Left kidney (tissue), 2 donors: ENCODE data around the gene GOLGA3. TPM values are rescaled to one million over a fixed set of nuclear protein-coding genes. Genes with fewer than 3 reads are reported as not detected.
"Not testable (repeated sequence)": the region's sequence is repeated elsewhere in the genome, so short reads cannot be mapped to it uniquely, and the experiment has no call there.

Experiments used
- DNase-seq: peaks from one replicate; pipeline ENCODE4 v3.0.0-alpha.2; 2013
- polyA plus RNA-seq: library from polyadenylated mRNA; unstranded; fragments of 120-200 nt; gene quantifications from one replicate; pipeline ENCODE4 v1.2.1, GENCODE V29; 2013; ENCODE audit not compliant: insufficient read length

The GOLGA3 gene
- polyA plus RNA-seq, 1 donor: 33.6 TPM

GRCh38 chr12:132812631-132813305, 15.9 kb downstream of the GOLGA3 start:
- DNase-seq: no peak

- DNase-seq: not testable (repeated sequence)
Measured at GRCh38 chr12:132809391-132809790, 19.3 kb downstream of the GOLGA3 start.

- no peak for DNase-seq
Measured at GRCh38 chr12:132807295-132808092, 21.2 kb downstream of the GOLGA3 start.

- no peak for DNase-seq
Measured at GRCh38 chr12:132806857-132807256, 21.8 kb downstream of the GOLGA3 start.

- DNase-seq: no peak
Measured at GRCh38 chr12:132804426-132804861, 24.2 kb downstream of the GOLGA3 start.

GRCh38 chr12:132803888-132804287, 24.8 kb downstream of the GOLGA3 start:
- DNase-seq: no peak

- no peak for DNase-seq
Measured at GRCh38 chr12:132803125-132803524, 25.5 kb downstream of the GOLGA3 start.

GRCh38 chr12:132801741-132802140, 26.9 kb downstream of the GOLGA3 start:
- no peak for DNase-seq

- DNase-seq: no peak
Measured at GRCh38 chr12:132798836-132799235, 29.8 kb downstream of the GOLGA3 start.

GRCh38 chr12:132797820-132798570, 30.7 kb downstream of the GOLGA3 start:
- DNase-seq: no peak

GRCh38 chr12:132795847-132796246, 32.8 kb downstream of the GOLGA3 start:
- no peak for DNase-seq

- DNase-seq: not testable (repeated sequence)
Measured at GRCh38 chr12:132791940-132792339, 36.7 kb downstream of the GOLGA3 start.

- no peak for DNase-seq
Measured at GRCh38 chr12:132789099-132789471, 39.6 kb downstream of the GOLGA3 start.

- DNase-seq: no peak
Measured at GRCh38 chr12:132788375-132789098, 40.1 kb downstream of the GOLGA3 start.

GRCh38 chr12:132787877-132788276, 40.8 kb downstream of the GOLGA3 start:
- DNase-seq: no peak

- DNase-seq: no peak
Measured at GRCh38 chr12:132786192-132786591, 42.5 kb downstream of the GOLGA3 start.

GRCh38 chr12:132784580-132784979, 44.1 kb downstream of the GOLGA3 start:
- no peak for DNase-seq

- no peak for DNase-seq
Measured at GRCh38 chr12:132783917-132784531, 44.6 kb downstream of the GOLGA3 start.

- no peak for DNase-seq
Measured at GRCh38 chr12:132781938-132782337, 46.7 kb downstream of the GOLGA3 start.

- DNase-seq: no peak
Measured at GRCh38 chr12:132779781-132780353, 48.8 kb downstream of the GOLGA3 start.

- no peak for DNase-seq
Measured at GRCh38 chr12:132777614-132778013, 51.1 kb downstream of the GOLGA3 start.
